ENCODE data around the gene PCNX1.

- TF ChIP-seq, protein P1, sequence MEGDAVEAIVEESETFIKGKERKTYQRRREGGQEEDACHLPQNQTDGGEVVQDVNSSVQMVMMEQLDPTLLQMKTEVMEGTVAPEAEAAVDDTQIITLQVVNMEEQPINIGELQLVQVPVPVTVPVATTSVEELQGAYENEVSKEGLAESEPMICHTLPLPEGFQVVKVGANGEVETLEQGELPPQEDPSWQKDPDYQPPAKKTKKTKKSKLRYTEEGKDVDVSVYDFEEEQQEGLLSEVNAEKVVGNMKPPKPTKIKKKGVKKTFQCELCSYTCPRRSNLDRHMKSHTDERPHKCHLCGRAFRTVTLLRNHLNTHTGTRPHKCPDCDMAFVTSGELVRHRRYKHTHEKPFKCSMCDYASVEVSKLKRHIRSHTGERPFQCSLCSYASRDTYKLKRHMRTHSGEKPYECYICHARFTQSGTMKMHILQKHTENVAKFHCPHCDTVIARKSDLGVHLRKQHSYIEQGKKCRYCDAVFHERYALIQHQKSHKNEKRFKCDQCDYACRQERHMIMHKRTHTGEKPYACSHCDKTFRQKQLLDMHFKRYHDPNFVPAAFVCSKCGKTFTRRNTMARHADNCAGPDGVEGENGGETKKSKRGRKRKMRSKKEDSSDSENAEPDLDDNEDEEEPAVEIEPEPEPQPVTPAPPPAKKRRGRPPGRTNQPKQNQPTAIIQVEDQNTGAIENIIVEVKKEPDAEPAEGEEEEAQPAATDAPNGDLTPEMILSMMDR (IDR thresholded peaks at IDR 0.05; ENCODE audit: poor library complexity): no peak
- TF ChIP-seq EZH2 (IDR thresholded peaks at IDR 0.05; ENCODE audit: borderline replicate concordance) (no peak), EZH2phosphoT487 (IDR thresholded peaks at IDR 0.05; ENCODE audit: low read depth, severe bottlenecking, unreplicated experiment) (no peak)
Measured at GRCh38 chr14:71089971-71090370, 182.7 kb downstream of the PCNX1 start.

All from hepatocyte (in vitro differentiated cells).